Ishikawa (cell line): Measurements from ENCODE around the gene FAM171A2.

Source experiments
- CEBPB ChIP-seq: IDR thresholded peaks from 2 replicates; pipeline ENCODE4 v1.6.1; 2012
- CREB1 ChIP-seq: IDR thresholded peaks from 2 replicates; pipeline ENCODE4 v1.6.1; 2012; ENCODE audit warnings: low read depth
- EGR1 ChIP-seq: IDR thresholded peaks from 2 replicates; pipeline ENCODE4 v1.6.1; 2012
- FOXM1 ChIP-seq: IDR thresholded peaks from 2 replicates; pipeline ENCODE4 v1.6.1; 2012; ENCODE audit warnings: low read depth, borderline replicate concordance
- RAD21 ChIP-seq: IDR thresholded peaks from 2 replicates; pipeline ENCODE4 v1.6.1; 2012; ENCODE audit warnings: low read depth
- TAF1 ChIP-seq: IDR thresholded peaks from 2 replicates; pipeline ENCODE4 v1.6.1; 2012; ENCODE audit warnings: low read depth, mild to moderate bottlenecking
- TCF12 ChIP-seq: IDR thresholded peaks from 2 replicates; pipeline ENCODE4 v1.6.1; 2012; ENCODE audit warnings: low read depth
- TEAD4 ChIP-seq: IDR thresholded peaks from 2 replicates; pipeline ENCODE4 v1.6.1; 2012
- TF ChIP-seq, protein P1 (sequence below): IDR thresholded peaks from 2 replicates; pipeline ENCODE4 v1.6.1; 2012; ENCODE audit warnings: low read depth, mild to moderate bottlenecking
- TF ChIP-seq, protein P2 (sequence below): IDR thresholded peaks from 2 replicates; pipeline ENCODE4 v1.6.1; 2012

DNA sequence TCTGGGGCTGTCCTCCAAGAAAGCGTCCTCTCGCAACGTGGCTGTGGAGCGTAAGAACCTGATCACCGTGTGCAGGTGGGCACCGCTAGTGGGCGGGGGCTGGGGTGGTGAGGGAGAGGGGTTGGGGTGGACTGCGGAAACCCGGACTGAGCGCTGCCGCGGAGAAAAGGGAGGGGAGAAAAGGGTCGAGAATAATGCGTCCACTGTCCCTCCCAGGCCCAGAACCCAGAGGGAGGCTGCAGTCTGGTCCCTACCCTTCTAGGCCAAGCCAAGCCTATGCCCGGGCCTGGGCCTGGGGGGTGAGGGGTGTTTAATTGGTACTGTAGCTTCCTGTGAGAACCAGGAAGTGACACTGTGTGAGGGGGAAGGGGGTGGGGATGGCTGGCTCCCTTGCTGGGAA is 54.8 kb downstream of the FAM171A2 start:
- TF ChIP-seq TCF12 (no peak), RAD21 (no peak), TAF1 (no peak), FOXM1 (no peak), TEAD4 (no peak), CEBPB (no peak), EGR1 (no peak), CREB1 (no peak)
- TF ChIP-seq, protein P1, sequence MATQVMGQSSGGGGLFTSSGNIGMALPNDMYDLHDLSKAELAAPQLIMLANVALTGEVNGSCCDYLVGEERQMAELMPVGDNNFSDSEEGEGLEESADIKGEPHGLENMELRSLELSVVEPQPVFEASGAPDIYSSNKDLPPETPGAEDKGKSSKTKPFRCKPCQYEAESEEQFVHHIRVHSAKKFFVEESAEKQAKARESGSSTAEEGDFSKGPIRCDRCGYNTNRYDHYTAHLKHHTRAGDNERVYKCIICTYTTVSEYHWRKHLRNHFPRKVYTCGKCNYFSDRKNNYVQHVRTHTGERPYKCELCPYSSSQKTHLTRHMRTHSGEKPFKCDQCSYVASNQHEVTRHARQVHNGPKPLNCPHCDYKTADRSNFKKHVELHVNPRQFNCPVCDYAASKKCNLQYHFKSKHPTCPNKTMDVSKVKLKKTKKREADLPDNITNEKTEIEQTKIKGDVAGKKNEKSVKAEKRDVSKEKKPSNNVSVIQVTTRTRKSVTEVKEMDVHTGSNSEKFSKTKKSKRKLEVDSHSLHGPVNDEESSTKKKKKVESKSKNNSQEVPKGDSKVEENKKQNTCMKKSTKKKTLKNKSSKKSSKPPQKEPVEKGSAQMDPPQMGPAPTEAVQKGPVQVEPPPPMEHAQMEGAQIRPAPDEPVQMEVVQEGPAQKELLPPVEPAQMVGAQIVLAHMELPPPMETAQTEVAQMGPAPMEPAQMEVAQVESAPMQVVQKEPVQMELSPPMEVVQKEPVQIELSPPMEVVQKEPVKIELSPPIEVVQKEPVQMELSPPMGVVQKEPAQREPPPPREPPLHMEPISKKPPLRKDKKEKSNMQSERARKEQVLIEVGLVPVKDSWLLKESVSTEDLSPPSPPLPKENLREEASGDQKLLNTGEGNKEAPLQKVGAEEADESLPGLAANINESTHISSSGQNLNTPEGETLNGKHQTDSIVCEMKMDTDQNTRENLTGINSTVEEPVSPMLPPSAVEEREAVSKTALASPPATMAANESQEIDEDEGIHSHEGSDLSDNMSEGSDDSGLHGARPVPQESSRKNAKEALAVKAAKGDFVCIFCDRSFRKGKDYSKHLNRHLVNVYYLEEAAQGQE, result no peak
- TF ChIP-seq, protein P2, sequence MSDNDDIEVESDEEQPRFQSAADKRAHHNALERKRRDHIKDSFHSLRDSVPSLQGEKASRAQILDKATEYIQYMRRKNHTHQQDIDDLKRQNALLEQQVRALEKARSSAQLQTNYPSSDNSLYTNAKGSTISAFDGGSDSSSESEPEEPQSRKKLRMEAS, result no peak
